ENCODE measurements around the gene FAT4. TPM values are rescaled to one million over a fixed set of nuclear protein-coding genes. Genes with fewer than 3 reads are reported as not detected.

The FAT4 gene
- total RNA-seq, 1 donor from 2014 or later = 1.7 TPM

DNA sequence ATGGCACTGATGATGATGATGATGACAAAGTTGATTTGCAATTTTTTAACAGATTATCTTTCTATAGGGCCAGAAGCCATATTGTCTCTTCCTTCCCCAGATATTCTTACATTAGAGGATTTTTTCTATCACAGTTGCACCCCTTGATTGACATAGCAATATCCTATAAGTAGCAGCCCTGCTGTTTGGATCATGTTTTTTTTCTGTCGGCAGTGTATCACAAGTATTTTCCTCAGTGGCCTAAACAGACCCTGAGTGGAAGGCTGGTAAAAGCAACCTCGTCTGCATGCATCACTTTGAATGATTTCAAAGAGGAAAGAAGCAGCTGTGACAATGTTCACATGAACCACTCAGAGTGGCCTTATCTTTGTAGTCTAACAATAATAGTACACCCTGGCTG, 41.0 kb downstream of the FAT4 start:
- no peak for DNase-seq (ENCODE audit: low spot score, unreplicated experiment)
- Mint-ChIP-seq H3K36me3 (ENCODE audit: insufficient read depth) (no peaks in the 10 kb centered on the region), H3K27ac (no peak overlapping the region), H3K9me3 (ENCODE audit: low read depth) (no peaks in the 10 kb centered on the region), H3K4me1 (ENCODE audit: low read depth) (peaks cover 5% of the 10 kb centered on the region), H3K27me3 (no peaks in the 10 kb centered on the region), H3K4me3 (ENCODE audit: low read depth) (no peak overlapping the region)
- TF ChIP-seq CTCF (IDR thresholded peaks at IDR 0.05; ENCODE audit: unreplicated experiment) = no peak

GRCh38 chr4:125357675-125358074, 42.9 kb downstream of the FAT4 start:
- Mint-ChIP-seq H3K27ac (no peak overlapping the region), H3K4me3 (ENCODE audit: low read depth) (no peak overlapping the region), H3K36me3 (ENCODE audit: insufficient read depth) (no peaks in the 10 kb centered on the region), H3K9me3 (ENCODE audit: low read depth) (no peaks in the 10 kb centered on the region), H3K27me3 (no peaks in the 10 kb centered on the region), H3K4me1 (ENCODE audit: low read depth) (peaks cover 5% of the 10 kb centered on the region)
- no peak for TF ChIP-seq CTCF (IDR thresholded peaks at IDR 0.05; ENCODE audit: unreplicated experiment)
- no peak for DNase-seq (ENCODE audit: low spot score, unreplicated experiment)

- H3K4me1 Mint-ChIP-seq (ENCODE audit: low read depth) = peaks cover 5% of the 10 kb centered on the region
- H3K4me3 Mint-ChIP-seq (ENCODE audit: low read depth) = no peak overlapping the region
- H3K27me3 Mint-ChIP-seq = no peaks in the 10 kb centered on the region
- H3K27ac Mint-ChIP-seq = no peak overlapping the region
- no peak for TF ChIP-seq CTCF (IDR thresholded peaks at IDR 0.05; ENCODE audit: unreplicated experiment)
- no peaks in the 10 kb centered on the region for H3K36me3 Mint-ChIP-seq (ENCODE audit: insufficient read depth)
- H3K9me3 Mint-ChIP-seq (ENCODE audit: low read depth) = no peaks in the 10 kb centered on the region
- DNase-seq (ENCODE audit: low spot score, unreplicated experiment) = no peak
These were observed 43.7 kb downstream of the FAT4 start for GRCh38 chr4:125358453-125358852.

- no peaks in the 10 kb centered on the region for H3K9me3 Mint-ChIP-seq (ENCODE audit: low read depth)
- H3K27me3 Mint-ChIP-seq = no peaks in the 10 kb centered on the region
- peaks cover 5% of the 10 kb centered on the region for H3K4me1 Mint-ChIP-seq (ENCODE audit: low read depth)
- no peak overlapping the region for H3K4me3 Mint-ChIP-seq (ENCODE audit: low read depth)
- no peaks in the 10 kb centered on the region for H3K36me3 Mint-ChIP-seq (ENCODE audit: insufficient read depth)
- H3K27ac Mint-ChIP-seq = no peak overlapping the region
- no peak for TF ChIP-seq CTCF (IDR thresholded peaks at IDR 0.05; ENCODE audit: unreplicated experiment)
- DNase-seq (ENCODE audit: low spot score, unreplicated experiment) = no peak
These were observed 44.6 kb downstream of the FAT4 start for GRCh38 chr4:125359363-125359762.

DNA sequence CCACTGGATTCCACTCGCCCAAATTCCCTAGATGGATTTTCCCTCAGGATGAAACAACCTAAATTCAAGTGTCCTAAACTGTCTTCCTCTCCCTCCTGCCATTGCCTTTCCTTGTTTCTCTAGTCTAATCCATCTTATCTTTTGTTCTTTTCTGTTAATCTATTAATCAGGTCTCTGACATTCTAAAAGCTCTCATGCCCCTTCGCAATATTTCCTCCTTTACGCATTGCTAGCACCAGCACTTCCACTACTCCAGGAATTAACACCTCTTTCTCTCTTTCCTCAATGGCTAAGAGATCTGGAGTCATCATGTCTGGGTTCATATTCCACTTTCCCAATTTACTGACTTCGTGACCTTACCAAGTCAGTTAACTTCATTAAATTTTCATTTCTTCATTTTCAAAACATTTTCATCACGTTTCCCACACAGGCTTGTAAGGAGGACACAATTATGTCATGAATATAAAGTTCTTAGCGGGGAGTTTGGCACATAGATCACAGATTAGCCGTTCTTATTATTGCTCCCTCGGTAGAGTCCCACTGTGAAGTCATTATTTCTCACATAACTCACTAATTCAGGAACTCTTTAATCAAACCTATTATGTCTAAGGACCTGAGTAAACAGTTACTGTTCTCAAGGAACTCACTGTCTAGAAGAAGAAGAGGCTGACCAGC, 45.3 kb downstream of the FAT4 start:
- Mint-ChIP-seq H3K36me3 (ENCODE audit: insufficient read depth) (no peaks in the 10 kb centered on the region), H3K27me3 (no peaks in the 10 kb centered on the region), H3K4me3 (ENCODE audit: low read depth) (no peak overlapping the region), H3K27ac (no peak overlapping the region), H3K9me3 (ENCODE audit: low read depth) (no peaks in the 10 kb centered on the region), H3K4me1 (ENCODE audit: low read depth) (peaks cover 5% of the 10 kb centered on the region)
- no peak for TF ChIP-seq CTCF (IDR thresholded peaks at IDR 0.05; ENCODE audit: unreplicated experiment)
- no peak for DNase-seq (ENCODE audit: low spot score, unreplicated experiment)

All from progenitor cell of endocrine pancreas (in vitro differentiated cells).